Neural cell (in vitro differentiated cells): Measurements from ENCODE around the gene ADH4. TPM values are rescaled to one million over a fixed set of nuclear protein-coding genes. Genes with fewer than 3 reads are reported as not detected.

ENCODE experiments used
- H2AFZ ChIP-seq: fragments of 200-600, 300-800 bp; sonication (generic), shearing (Covaris generic); 2 replicates; pipeline ENCODE4 v1.6.0; 2014; ENCODE audit warnings: low read depth, mild to moderate bottlenecking, antibody characterized with exemption, low read length, moderate library complexity
- H3F3A ChIP-seq: fragments of 200-600 bp; shearing (Covaris generic); 2 replicates; pipeline ENCODE4 v1.6.1; 2016; ENCODE audit warnings: mild to moderate bottlenecking, moderate library complexity, mixed read lengths, antibody characterized with exemption, low read length; ENCODE audit not compliant: insufficient read depth, poor library complexity, severe bottlenecking
- H3K27ac ChIP-seq: fragments of 200-600, 300-800 bp; sonication (generic), shearing (Covaris generic); 2 replicates; pipeline ENCODE4 v1.5.1; 2014; ENCODE audit warnings: mild to moderate bottlenecking, low read length, moderate library complexity
- H3K27me3 ChIP-seq: fragments of 300-800, 200-600 bp; sonication (generic), shearing (Covaris generic); 2 replicates; pipeline ENCODE4 v1.6.0; 2014; ENCODE audit warnings: mild to moderate bottlenecking, low read depth, low read length, moderate library complexity; ENCODE audit not compliant: insufficient read depth
- H3K36me3 ChIP-seq: fragments of 300-800, 200-600 bp; sonication (generic), shearing (Covaris generic); 2 replicates; pipeline ENCODE4 v1.5.1; 2014; ENCODE audit warnings: mild to moderate bottlenecking, antibody characterized with exemption, low read length, moderate library complexity; ENCODE audit not compliant: insufficient read depth
- H3K4me2 ChIP-seq: fragments of 300-800, 200-600 bp; sonication (generic), shearing (Covaris generic); 2 replicates; pipeline ENCODE4 v1.6.0; 2014; ENCODE audit warnings: mild to moderate bottlenecking, low read length
- H3K4me3 ChIP-seq: fragments of 300-800, 200-600 bp; sonication (generic), shearing (Covaris generic); 2 replicates; pipeline ENCODE4 v1.5.1; 2014; ENCODE audit warnings: mild to moderate bottlenecking, low read length, moderate library complexity
- H3K79me2 ChIP-seq: fragments of 200-600 bp; shearing (Covaris generic); replicated peaks from 2 replicates; pipeline ENCODE4 v1.6.0; 2014; ENCODE audit warnings: mild to moderate bottlenecking, low read length, moderate library complexity; ENCODE audit not compliant: insufficient read depth
- H3K9ac ChIP-seq: fragments of 300-800, 200-600 bp; sonication (generic), shearing (Covaris generic); 2 replicates; pipeline ENCODE4 v1.6.1; 2016; ENCODE audit warnings: mild to moderate bottlenecking, low read length, mixed read lengths
- H3K9me2 ChIP-seq: fragments of 200-600 bp; shearing (Covaris generic); 2 replicates; pipeline ENCODE4 v1.6.1; 2016; ENCODE audit warnings: mild to moderate bottlenecking, low read length, mixed read lengths; ENCODE audit not compliant: insufficient read depth
- H3K9me3 ChIP-seq: fragments of 200-600, 300-800 bp; sonication (generic), shearing (Covaris generic); 2 replicates; pipeline ENCODE4 v1.6.1; 2016; ENCODE audit warnings: mild to moderate bottlenecking, mixed run types, low read length, moderate library complexity, mixed read lengths
- H4K20me1 ChIP-seq: fragments of 200-600 bp; shearing (Covaris generic); 2 replicates; pipeline ENCODE4 v1.6.1; 2016; ENCODE audit warnings: mild to moderate bottlenecking, mixed run types; ENCODE audit not compliant: insufficient read depth
- EP300 ChIP-seq: fragments of 450-650 bp; conservative IDR thresholded peaks from 2 replicates; pipeline ENCODE4 v1.6.1; 2014; ENCODE audit warnings: antibody characterized with exemption, mild to moderate bottlenecking, moderate library complexity; ENCODE audit not compliant: poor library complexity, severe bottlenecking
- EZH2 ChIP-seq: fragments of 200-600, 300-800 bp; shearing (Covaris generic), sonication (generic); IDR thresholded peaks from 2 replicates; pipeline ENCODE4 v1.6.1; 2014; ENCODE audit warnings: antibody characterized with exemption, low read length, borderline replicate concordance, mild to moderate bottlenecking; ENCODE audit not compliant: insufficient read depth, poor library complexity, severe bottlenecking
- MXI1 ChIP-seq: fragments of 450-650 bp; conservative IDR thresholded peaks from 2 replicates; pipeline ENCODE4 v1.6.1; 2014; ENCODE audit warnings: antibody characterized with exemption, mild to moderate bottlenecking; ENCODE audit not compliant: poor library complexity, severe bottlenecking
- POLR2AphosphoS5 ChIP-seq: IDR thresholded peaks from 2 replicates; pipeline ENCODE4 v1.6.1; 2012
- RAD21 ChIP-seq: fragments of 450-650 bp; conservative IDR thresholded peaks from 2 replicates; pipeline ENCODE4 v1.6.1; 2014; ENCODE audit warnings: antibody characterized with exemption, mild to moderate bottlenecking, moderate library complexity
- SMC3 ChIP-seq: fragments of 450-650 bp; conservative IDR thresholded peaks from 2 replicates; pipeline ENCODE4 v1.6.1; 2014; ENCODE audit warnings: antibody characterized with exemption, mild to moderate bottlenecking, moderate library complexity; ENCODE audit not compliant: poor library complexity
- TAF1 ChIP-seq: IDR thresholded peaks from 2 replicates; pipeline ENCODE4 v1.6.1; 2012; ENCODE audit warnings: low read depth
- polyA plus RNA-seq: library from polyadenylated mRNA; depleted of rRNA; stranded (reverse); fragments of >200 nt; gene quantifications from 2 replicates; pipeline ENCODE4 v1.2.3, GENCODE V29; 2014
- TF ChIP-seq, protein P1 (sequence below): IDR thresholded peaks from 2 replicates; pipeline ENCODE4 v1.6.1; 2012; ENCODE audit warnings: borderline replicate concordance
- TF ChIP-seq, protein P2 (sequence below): fragments of 450-650 bp; IDR thresholded peaks from 2 replicates; pipeline ENCODE4 v1.5.1; 2014; ENCODE audit warnings: antibody characterized with exemption, mild to moderate bottlenecking, moderate library complexity; ENCODE audit not compliant: poor library complexity, severe bottlenecking

ADH4 gene
- polyA plus RNA-seq, 1 donor from 2014 or later = not detected

DNA sequence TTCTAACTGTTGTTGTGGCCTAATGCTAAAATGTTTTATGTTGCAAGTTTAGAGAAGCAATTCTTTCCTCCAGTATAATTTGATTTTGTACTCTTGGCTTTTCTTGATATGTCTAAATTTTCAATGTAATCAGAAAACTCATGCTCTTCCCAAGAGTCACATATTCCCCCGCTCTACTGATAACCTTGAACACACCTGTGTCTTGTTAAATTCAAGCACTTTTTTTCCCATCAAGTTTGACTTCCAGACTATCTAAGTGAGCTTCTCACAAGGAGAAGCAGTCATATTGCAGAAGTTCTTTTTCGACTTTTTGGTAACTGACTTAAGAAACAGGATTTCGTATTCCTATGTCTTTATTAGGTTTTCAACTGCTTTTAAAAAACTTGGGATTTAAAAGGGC, 7.4 kb upstream of the ADH4 start:
- Histone ChIP-seq H3F3A (no peaks in the 10 kb centered on the region), H3K4me3 (no peak overlapping the region), H3K27ac (no peak overlapping the region), H4K20me1 (no peaks in the 10 kb centered on the region), H3K27me3 (no peaks in the 10 kb centered on the region), H3K36me3 (no peaks in the 10 kb centered on the region), H3K9ac (no peak overlapping the region), H2AFZ (no peak overlapping the region), H3K9me3 (peaks cover 4% of the 10 kb centered on the region), H3K4me2 (no peak overlapping the region), H3K9me2 (no peaks in the 10 kb centered on the region), H3K79me2 (no peaks in the 10 kb centered on the region)
- TF ChIP-seq, protein P1, sequence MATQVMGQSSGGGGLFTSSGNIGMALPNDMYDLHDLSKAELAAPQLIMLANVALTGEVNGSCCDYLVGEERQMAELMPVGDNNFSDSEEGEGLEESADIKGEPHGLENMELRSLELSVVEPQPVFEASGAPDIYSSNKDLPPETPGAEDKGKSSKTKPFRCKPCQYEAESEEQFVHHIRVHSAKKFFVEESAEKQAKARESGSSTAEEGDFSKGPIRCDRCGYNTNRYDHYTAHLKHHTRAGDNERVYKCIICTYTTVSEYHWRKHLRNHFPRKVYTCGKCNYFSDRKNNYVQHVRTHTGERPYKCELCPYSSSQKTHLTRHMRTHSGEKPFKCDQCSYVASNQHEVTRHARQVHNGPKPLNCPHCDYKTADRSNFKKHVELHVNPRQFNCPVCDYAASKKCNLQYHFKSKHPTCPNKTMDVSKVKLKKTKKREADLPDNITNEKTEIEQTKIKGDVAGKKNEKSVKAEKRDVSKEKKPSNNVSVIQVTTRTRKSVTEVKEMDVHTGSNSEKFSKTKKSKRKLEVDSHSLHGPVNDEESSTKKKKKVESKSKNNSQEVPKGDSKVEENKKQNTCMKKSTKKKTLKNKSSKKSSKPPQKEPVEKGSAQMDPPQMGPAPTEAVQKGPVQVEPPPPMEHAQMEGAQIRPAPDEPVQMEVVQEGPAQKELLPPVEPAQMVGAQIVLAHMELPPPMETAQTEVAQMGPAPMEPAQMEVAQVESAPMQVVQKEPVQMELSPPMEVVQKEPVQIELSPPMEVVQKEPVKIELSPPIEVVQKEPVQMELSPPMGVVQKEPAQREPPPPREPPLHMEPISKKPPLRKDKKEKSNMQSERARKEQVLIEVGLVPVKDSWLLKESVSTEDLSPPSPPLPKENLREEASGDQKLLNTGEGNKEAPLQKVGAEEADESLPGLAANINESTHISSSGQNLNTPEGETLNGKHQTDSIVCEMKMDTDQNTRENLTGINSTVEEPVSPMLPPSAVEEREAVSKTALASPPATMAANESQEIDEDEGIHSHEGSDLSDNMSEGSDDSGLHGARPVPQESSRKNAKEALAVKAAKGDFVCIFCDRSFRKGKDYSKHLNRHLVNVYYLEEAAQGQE = no peak
- TF ChIP-seq EP300 = no peak
- TF ChIP-seq, protein P2, sequence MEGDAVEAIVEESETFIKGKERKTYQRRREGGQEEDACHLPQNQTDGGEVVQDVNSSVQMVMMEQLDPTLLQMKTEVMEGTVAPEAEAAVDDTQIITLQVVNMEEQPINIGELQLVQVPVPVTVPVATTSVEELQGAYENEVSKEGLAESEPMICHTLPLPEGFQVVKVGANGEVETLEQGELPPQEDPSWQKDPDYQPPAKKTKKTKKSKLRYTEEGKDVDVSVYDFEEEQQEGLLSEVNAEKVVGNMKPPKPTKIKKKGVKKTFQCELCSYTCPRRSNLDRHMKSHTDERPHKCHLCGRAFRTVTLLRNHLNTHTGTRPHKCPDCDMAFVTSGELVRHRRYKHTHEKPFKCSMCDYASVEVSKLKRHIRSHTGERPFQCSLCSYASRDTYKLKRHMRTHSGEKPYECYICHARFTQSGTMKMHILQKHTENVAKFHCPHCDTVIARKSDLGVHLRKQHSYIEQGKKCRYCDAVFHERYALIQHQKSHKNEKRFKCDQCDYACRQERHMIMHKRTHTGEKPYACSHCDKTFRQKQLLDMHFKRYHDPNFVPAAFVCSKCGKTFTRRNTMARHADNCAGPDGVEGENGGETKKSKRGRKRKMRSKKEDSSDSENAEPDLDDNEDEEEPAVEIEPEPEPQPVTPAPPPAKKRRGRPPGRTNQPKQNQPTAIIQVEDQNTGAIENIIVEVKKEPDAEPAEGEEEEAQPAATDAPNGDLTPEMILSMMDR = no peak
- TF ChIP-seq RAD21 = no peak
- TF ChIP-seq TAF1 = no peak
- TF ChIP-seq MXI1 = no peak
- no peak for TF ChIP-seq SMC3
- no peak for TF ChIP-seq POLR2AphosphoS5
- TF ChIP-seq EZH2 = no peak

DNA sequence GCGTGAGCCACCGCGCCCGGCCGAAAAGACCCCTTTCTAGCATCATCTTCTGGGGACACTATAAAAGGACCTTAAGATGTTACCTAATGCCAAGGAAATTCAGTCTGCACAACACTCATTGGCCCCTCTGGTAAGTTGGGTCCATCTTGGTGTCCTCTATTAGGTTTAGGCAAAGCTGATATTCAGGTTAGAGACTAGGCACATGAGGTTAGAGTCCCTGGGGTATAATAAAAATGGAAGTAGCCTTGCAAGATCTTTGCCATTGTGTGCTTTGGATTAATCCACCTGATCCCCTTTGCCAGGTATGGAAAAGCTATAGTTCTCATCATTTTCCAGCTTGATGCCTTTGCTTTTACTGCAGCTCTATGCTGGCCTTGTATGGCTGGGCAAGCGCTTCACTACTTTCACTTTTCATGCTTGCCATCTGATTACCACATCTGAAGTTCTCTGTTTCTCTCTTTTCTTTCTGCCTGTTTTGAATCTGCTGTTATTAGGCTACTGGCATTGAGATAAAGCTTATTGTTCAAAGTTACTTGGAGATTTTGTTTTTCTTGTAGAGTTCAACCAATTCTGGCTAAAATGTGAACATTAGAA, 5.4 kb upstream of the ADH4 start:
- Histone ChIP-seq H3K9me2 (no peaks in the 10 kb centered on the region), H2AFZ (no peak overlapping the region), H3K4me2 (no peak overlapping the region), H3K27me3 (no peaks in the 10 kb centered on the region), H4K20me1 (no peaks in the 10 kb centered on the region), H3F3A (no peaks in the 10 kb centered on the region), H3K79me2 (no peaks in the 10 kb centered on the region), H3K36me3 (no peaks in the 10 kb centered on the region), H3K4me3 (no peak overlapping the region), H3K27ac (no peak overlapping the region), H3K9me3 (peaks cover 4% of the 10 kb centered on the region), H3K9ac (no peak overlapping the region)
- TF ChIP-seq MXI1 (no peak), RAD21 (no peak), SMC3 (no peak)
